Gastroesophageal sphincter (tissue), 3 donors: Measurements from ENCODE around the gene MUSK.

Experiments used
- CTCF ChIP-seq, 4 experiments: fragments of 200-600 bp in 2 of 4; fragments of 450-650 bp in 2 of 4; sonication (generic) in 1 of 4; IDR thresholded peaks; one replicate each; pipeline ENCODE4 v1.5.1; 2017 to 2019; ENCODE audit warnings: antibody characterized with exemption in 4 of 4, mild to moderate bottlenecking in 2 of 4, moderate library complexity in 2 of 4
- POLR2A ChIP-seq, 2 donors: fragments of 450-650 bp; IDR thresholded peaks; one replicate each; pipeline ENCODE4 v1.6.1; 2017; ENCODE audit warnings: antibody characterized with exemption in 2 of 2, mild to moderate bottlenecking in 2 of 2, moderate library complexity in 1 of 2

DNA sequence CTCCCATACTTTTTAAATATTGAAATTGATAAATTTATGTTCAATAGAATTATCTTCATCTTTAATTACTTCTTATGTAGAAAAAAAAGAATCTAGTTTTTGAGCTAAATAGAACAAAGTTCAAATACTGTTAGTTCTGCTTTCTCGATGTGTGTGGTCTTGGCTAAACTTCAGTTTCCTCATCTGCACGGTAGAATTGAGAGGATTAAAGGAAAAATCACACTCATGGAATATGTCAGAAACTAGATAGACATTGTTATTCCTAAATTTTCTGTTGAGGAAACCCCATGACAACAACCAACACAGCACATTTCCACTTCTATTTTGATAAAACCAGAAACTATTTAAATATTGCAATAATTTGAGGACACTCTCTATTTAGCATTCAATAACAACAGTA, 100.3 kb downstream of the MUSK start:
- no peak for TF ChIP-seq POLR2A (IDR thresholded peaks at IDR 0.05)
- TF ChIP-seq CTCF (IDR thresholded peaks at IDR 0.05), result no peak
